ENCODE data around the gene HOXA13. TPM values are rescaled to one million over a fixed set of nuclear protein-coding genes. Genes with fewer than 3 reads are reported as not detected.
A peak's percentile ranks its signal among the peaks of the same experiment; 100 is the strongest.

Gene HOXA13
- total and polyA plus RNA-seq, 11 donors: not detected

DNA sequence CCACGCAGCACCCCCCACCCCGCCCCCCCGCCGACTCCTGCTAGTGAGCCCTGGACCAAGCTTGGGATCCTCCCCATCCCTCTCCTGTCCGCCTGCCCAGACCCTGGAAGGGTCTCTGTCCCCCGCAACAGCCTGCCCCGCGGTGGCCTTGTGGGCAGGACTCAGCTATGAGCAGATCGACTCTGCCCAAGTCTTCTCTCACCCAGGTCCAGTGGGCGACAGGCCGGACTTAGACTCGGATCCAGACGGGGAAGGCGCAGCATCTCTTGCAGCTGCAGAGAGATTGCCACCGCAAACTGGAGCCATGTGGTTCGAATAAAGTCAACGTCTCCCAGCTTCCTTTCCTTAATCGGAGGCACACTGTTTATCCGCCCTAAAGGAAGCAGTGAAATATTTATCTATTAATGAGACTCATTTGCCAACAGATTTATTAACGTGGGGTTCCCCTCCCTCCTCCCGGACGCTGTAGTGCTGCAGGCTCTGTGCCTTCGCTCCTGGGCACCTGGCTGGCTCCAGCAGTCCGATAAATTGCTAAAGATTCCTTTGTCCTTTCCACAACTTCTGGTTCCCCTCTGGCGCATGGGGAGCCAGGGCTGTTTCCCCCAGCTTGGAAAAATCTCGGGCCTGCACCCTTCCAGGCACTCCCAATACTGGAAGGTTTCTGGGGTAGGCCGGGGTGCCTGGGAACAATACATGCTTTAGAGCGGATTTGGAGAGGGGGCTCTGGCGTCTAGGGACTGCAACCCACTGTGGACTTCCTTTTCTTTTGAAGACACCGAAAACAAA lies 42.8 kb downstream of the HOXA13 start:
- DNase-seq (peak in 2 of 5 donors; percentile 20 to 27), ATAC-seq (no peak)
- no peak for TF ChIP-seq POLR2A (IDR thresholded peaks at IDR 0.05)
- TF ChIP-seq, protein P1, sequence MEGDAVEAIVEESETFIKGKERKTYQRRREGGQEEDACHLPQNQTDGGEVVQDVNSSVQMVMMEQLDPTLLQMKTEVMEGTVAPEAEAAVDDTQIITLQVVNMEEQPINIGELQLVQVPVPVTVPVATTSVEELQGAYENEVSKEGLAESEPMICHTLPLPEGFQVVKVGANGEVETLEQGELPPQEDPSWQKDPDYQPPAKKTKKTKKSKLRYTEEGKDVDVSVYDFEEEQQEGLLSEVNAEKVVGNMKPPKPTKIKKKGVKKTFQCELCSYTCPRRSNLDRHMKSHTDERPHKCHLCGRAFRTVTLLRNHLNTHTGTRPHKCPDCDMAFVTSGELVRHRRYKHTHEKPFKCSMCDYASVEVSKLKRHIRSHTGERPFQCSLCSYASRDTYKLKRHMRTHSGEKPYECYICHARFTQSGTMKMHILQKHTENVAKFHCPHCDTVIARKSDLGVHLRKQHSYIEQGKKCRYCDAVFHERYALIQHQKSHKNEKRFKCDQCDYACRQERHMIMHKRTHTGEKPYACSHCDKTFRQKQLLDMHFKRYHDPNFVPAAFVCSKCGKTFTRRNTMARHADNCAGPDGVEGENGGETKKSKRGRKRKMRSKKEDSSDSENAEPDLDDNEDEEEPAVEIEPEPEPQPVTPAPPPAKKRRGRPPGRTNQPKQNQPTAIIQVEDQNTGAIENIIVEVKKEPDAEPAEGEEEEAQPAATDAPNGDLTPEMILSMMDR (IDR thresholded peaks at IDR 0.05): no peak
- H3K27me3 ChIP-seq: peaks cover 88 to 100% (median 98%) of the 10 kb centered on the region in 9 donors
- no peaks in the 10 kb centered on the region for H3K36me3 ChIP-seq
- no peak overlapping the region for H3K4me3 ChIP-seq
- no peaks in the 10 kb centered on the region for H3K9me3 ChIP-seq
- H3K27ac ChIP-seq: peak overlapping the region in 1 of 12 donors; percentile 79
- peaks cover 3 to 63% (median 23%) of the 10 kb centered on the region in 12 donors for H3K4me1 ChIP-seq
- 7 to 10% (median 8%) methylated on average over 18 to 30 of the region's 30 CpGs for WGBS, 4 donors
- intact Hi-C loops (cut with DNase I): loop anchor here in 5 of 10 donors (10.0 kb wide), 3 partner anchors 1072 to 1292 kb away; no protein-coding TSS in a partner anchor

DNA sequence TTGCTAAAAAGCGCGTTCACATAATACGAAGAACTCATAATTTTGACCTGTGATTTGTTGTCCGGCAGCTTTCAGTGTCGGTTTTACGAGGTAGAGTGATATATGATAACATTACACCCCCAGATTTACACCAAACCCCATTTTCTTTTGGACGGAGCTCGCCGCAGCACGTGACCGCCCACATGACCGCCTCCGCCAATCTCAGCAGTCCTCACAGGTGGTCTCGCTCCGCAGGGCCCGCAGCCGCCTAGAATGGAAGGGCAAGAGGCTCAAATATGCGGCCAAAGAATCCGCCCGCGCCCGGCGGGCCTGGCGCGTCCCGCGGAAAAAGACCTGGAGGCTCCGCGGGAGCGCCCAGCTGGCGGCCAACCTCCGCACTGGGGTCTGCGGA lies 43.4 kb downstream of the HOXA13 start, which contains the start of gene HOXA7:
TSS of gene HOXA7 (minus strand) at position 168 of the 391 bp plus-strand sequence. CDS start at position 38, 130 bp downstream.
- H3K27me3 ChIP-seq: peaks cover 88 to 100% (median 98%) of the 10 kb centered on the region in 9 donors
- H3K4me1 ChIP-seq: peaks cover 3 to 63% (median 22%) of the 10 kb centered on the region in 12 donors
- TF ChIP-seq, protein P1 (IDR thresholded peaks at IDR 0.05): no peak
- TF ChIP-seq POLR2A (IDR thresholded peaks at IDR 0.05): no peak
- H3K4me3 ChIP-seq: peak within 1 kb of the TSS in 8 of 12 donors; percentile 9 to 40 (median 18)
- no peaks in the 10 kb centered on the region for H3K9me3 ChIP-seq
- H3K36me3 ChIP-seq: no peaks in the 10 kb centered on the region
- WGBS, 4 donors: 1 to 3% (median 3%) methylated on average over 26 to 33 of the region's 33 CpGs
- H3K27ac ChIP-seq: peak within 1 kb of the TSS in 1 of 12 donors; percentile 79
- peak in 1 of 5 donors; percentile 39 for DNase-seq
- no peak for ATAC-seq
- intact Hi-C loops (cut with DNase I): loop anchor here in 5 of 10 donors (10.0 kb wide), 3 partner anchors 1072 to 1292 kb away; no protein-coding TSS in a partner anchor

DNA sequence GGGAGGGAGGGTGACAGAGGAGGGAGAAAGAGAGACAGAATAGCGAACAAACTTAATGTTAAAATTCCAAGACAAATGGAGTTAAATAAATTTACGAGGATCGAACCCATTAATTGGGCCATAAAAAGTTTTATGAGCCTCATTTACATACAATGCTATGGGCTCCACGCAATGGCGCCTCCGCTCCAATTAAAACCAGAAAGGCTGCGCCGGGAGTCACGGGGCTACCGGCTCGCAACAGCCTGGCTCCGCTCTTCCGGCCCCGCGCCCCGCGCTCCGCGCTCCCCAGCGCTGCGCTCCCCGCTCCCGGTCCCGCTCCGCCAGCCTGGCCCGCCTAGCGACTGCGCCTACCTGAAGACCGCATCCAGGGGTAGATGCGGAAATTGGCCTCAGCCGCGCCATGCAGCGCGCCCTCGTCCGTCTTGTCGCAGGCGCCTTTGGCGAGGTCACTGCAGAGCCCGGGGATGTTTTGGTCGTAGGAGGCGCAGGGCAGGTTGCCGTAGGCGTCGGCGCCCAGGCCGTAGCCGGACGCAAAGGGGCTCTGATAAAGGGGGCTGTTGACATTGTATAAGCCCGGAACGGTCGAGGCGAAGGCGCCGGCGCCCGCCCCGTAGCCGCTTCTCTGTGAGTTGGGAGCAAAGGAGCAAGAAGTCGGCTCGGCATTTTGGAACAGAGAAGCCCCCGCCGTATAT lies 43.9 kb downstream of the HOXA13 start:
- Histone ChIP-seq H3K27ac (peak overlapping the region in 1 of 12 donors; percentile 79), H3K4me1 (peaks cover 3 to 63% (median 21%) of the 10 kb centered on the region in 12 donors), H3K27me3 (peaks cover 93 to 100% (median 98%) of the 10 kb centered on the region in 9 donors), H3K4me3 (peak overlapping the region in 8 of 12 donors; percentile 9 to 40 (median 18)), H3K9me3 (no peaks in the 10 kb centered on the region), H3K36me3 (no peaks in the 10 kb centered on the region)
- peak in 2 of 5 donors; percentile 24 to 56 for DNase-seq
- ATAC-seq: no peak
- intact Hi-C loops (cut with DNase I): loop anchor here in 5 of 10 donors (10.0 kb wide), 3 partner anchors 1071 to 1291 kb away; no protein-coding TSS in a partner anchor
- TF ChIP-seq POLR2A (IDR thresholded peaks at IDR 0.05): no peak
- TF ChIP-seq, protein P1 (IDR thresholded peaks at IDR 0.05): no peak
- 2 to 6% (median 5%) methylated on average over 50 to 63 of the region's 63 CpGs for WGBS, 4 donors

Data from heart left ventricle (tissue), 16 donors.